Activated CD4-positive, alpha-beta T cell treated with anti-CD3 and anti-CD28 coated beads, Interleukin-2, Interleukin-4, amounts not matched to agents 100 ng/mL and 50 ng/mL, durations not matched to agents 16 hours and 8 hours (primary cell): Measurements from ENCODE around the gene C1orf122.
A peak's percentile ranks its signal among the peaks of the same experiment; 100 is the strongest.
"Not testable (repeated sequence)": the region's sequence is repeated elsewhere in the genome, so short reads cannot be mapped to it uniquely, and the experiment has no call there.

Experiments
- DNase-seq: peaks from one replicate; pipeline ENCODE4 v3.0.0-alpha.2; 2020; ENCODE audit warnings: low spot score

C1orf122 gene

DNA sequence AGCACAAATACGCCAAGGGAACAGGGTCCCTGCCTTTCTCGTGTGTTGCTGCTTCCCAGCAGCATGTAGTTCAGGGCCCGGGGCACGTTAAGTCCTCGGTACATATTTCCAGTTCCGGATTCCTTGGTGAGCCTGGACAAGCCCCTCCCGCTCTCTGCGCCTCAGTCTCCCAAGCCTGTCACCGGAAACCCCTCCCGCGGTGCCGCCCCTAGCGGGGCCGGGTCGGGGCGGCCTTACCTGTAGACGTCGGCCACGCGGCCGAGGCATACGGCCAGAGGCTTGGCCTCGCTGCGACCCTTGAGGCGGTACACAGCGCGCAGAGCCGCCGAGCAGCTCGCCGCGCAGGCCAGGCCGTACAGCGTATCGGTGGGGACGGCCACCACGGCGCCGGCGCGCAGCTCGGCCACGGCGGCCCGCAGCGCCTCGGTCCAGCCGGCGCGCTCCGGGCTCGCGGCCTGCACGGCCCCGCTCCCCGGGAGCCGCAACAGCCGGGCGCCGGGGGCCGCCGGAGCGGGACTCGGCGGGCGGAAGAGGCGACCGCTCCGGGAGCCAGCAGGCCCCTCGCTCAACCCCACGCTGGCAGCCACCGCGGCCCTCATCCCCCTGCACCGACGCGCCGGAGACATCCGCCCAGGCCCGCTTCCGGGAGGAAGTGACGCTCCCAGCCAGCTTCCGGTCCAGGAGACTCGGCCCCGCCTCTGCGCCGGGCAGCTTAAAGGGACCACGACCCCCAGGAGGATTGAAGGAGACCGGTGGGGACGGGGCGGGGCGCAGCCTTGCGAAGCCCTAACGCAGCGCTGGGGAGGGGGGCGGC is at the start of gene C1orf122, which contains the start of gene YRDC:
Gene C1orf122 (plus strand): TSS at position 236 of the 814 bp plus-strand sequence. CDS start 615 bp downstream, outside the sequence.
Gene YRDC (minus strand): TSS at position 654 of the 814 bp plus-strand sequence. CDS start 28 bp downstream, at position 626.
- peak; percentile 95 for DNase-seq

DNA sequence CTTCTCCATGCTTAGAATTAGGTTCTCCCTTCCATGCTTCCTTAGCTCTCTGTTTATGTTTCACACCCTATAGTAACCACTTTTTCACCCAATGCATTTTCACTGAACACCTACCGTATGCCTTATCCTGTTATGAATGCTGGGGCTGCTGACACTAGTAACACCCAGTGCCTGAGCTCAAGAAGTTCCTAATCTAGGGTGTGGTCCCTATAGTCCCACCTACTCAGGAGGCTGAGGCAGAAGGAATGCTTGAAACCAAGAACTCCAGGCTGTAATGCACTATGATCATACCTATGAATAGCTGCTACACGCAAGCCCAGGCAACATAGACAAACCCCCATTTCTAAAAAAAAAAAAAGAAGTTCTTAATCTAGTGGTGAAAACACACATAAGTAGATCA is 48.1 kb upstream of the C1orf122 start:
- no peak for DNase-seq

- no peak for DNase-seq
These were observed 46.0 kb upstream of the C1orf122 start for GRCh38 chr1:37761416-37762095.

GRCh38 chr1:37762516-37762915 is 45.1 kb upstream of the C1orf122 start:
- DNase-seq: no peak

DNA sequence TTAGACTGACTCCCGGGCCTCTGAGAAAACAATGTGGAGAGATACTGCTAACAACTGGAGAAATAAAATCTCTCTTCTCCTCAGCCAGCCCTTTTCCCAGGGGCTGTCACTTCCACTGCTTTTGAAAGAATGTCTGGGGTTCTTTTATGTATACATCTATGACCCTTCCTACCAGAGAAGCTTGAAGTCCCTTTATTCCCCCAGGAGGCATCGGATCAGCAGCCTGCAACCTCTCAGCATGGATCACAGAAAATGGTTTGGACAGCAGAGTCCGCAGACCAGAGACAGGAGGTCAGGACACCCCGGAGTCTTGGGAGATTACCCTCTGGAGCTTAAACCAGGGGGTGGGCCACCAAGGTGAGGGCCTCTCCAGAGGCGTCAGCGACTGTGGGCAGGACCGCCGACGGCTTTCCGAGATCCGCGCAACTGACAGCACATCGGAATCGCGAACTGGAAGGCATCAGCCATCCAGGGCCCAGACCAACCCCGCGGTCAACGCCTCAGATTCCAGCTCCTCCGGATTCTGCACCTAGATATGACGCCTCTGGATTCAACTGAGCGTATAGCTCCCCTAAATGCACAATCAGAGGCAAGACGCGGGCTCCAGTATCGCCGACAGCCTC is 43.7 kb upstream of the C1orf122 start:
- no peak for DNase-seq

DNA sequence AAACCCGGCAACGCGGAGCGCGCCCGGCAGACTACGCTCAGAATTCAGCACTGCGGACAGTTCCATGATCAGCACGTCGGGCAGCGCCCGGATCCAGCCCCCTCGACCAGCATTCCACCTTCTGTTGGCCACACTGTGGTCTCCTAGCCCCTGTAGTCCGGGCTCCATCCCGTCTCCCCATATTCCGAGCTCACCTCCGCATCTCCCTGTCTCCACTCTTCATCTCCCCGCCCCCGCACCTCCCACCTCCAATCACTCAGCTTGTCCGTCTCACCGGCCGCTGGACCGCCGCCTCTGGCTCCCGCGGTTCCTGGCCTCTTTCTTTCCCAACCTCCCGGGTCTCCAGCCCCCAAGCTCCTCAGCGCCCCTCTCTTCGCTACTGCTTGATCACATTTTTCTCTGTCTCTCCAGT is 43.2 kb upstream of the C1orf122 start:
- DNase-seq: peak; percentile 46

DNA sequence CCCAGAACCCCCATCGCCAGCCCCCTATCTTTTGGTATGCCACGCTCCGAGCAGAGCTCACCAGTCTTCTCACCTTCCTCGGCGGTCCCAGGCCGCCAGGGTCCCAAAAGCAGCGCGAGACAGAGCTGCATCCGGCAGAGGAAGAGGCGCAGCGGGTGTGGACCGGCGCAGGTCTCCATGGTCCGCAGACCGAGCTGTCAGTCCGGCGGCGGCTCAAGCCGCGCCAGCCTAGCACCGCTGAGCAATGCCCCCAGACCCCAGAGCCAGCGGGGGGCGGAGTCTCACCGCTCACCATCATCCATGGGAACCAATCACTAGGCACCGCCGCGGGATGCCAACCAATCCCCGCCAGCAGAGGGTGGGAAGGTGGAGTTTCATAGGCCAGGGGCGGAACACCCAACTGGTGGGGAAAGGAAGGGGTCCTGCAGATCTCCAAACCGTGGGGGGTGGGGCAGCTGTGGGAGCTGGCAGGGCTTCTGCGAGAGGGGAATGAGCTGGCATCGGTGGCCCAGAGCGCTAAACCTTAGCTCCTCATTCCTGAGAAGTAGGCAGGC is 42.6 kb upstream of the C1orf122 start, which contains the start of gene EPHA10:
Gene EPHA10 (minus strand): TSS at position 233 of the 554 bp plus-strand sequence. CDS start 54 bp downstream, at position 179.
- DNase-seq: no peak

GRCh38 chr1:37765916-37766664 is 41.5 kb upstream of the C1orf122 start:
- no peak for DNase-seq

DNA sequence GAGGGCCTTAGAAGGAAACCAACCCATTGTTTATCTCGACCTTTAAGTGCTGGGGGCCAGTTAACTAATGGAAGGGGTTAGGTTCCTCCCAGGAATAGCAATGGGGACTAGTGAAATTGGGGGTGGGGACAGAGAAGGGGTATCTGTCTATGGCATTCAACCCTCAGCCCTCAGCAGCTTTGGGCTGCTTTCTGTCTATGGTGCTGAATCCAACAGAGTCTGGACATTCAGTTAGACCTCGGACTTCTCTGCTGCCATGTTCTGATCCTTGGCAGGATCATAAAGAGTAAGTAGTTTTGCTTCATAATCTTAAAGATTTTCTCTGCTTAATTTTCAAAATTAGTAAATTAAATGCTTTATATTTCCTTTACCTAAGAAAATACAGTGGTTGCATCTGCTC is 40.1 kb upstream of the C1orf122 start:
- no peak for DNase-seq

DNA sequence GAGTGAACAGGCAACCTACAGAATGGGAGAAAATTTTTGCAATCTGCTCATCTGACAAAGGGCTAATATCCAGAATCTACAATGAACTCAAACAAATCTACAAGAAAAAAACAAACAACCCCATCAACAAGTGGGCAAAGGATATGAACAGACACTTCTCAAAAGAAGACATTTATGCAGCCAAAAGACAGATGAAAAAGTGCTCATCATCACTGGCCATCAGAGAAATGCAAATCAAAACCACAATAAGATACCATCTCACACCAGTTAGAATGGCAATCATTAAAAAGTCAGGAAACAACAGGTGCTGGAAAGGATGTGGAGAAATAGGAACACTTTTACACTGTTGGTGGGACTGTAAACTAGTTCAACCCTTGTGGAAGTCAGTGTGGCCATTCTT is 36.1 kb upstream of the C1orf122 start:
- DNase-seq: not testable (repeated sequence)

DNA sequence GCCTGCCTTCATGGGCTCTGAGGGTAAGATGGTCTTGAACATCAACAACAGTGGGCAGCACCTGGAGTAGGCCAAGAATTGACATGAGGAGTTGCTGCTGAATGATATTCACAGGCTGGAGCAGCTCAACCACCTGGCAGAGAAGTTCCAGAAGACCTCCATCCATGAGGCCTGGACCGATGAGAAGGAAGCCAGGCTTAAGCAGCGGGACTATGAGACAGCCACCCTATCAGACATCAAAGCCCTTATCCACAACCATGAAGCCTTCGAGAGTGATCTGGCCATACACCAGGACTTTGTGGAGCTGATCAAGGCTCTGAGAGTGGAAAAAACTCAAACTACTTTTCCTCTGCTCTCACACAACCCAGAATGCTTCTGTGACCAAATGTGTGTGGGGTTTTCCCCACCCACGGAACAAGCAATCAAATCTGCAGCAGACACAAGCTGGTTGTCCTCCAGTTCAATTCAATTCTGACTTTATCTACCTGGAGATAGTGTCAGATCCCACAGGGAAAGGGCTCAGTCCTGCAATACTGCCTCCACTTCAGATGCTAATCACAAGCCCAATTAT is 30.6 kb upstream of the C1orf122 start:
- no peak for DNase-seq

- no peak for DNase-seq
These were observed 28.9 kb upstream of the C1orf122 start for GRCh38 chr1:37778654-37779053.

DNA sequence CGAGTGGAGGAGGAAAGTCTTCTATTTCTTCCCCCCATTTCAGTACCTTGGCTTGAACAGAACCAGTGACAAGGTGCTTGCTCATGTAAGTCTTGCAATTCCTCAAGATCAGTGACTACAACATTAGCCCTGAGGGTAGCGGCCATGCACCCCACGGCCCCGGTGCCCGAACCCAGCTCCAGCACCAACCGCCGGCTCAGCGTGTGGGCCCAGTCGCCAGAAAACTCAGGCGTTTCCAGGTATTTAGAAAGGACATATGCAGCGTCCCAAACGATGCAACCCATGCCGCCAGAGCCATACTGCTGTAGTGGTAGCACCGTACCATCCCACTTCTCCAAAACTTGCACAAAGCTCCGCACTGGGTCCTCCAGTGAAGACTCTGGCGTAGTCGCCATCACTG is 25.1 kb upstream of the C1orf122 start:
- DNase-seq: no peak

GRCh38 chr1:37792943-37793686 is 14.5 kb upstream of the C1orf122 start:
- DNase-seq: no peak

GRCh38 chr1:37793773-37794371 is 13.7 kb upstream of the C1orf122 start, which contains the start of gene MANEAL:
Gene MANEAL (plus strand): TSS chr1:37793847. CDS start chr1:37794183, 336 bp downstream.
- DNase-seq: peak; percentile 33

DNA sequence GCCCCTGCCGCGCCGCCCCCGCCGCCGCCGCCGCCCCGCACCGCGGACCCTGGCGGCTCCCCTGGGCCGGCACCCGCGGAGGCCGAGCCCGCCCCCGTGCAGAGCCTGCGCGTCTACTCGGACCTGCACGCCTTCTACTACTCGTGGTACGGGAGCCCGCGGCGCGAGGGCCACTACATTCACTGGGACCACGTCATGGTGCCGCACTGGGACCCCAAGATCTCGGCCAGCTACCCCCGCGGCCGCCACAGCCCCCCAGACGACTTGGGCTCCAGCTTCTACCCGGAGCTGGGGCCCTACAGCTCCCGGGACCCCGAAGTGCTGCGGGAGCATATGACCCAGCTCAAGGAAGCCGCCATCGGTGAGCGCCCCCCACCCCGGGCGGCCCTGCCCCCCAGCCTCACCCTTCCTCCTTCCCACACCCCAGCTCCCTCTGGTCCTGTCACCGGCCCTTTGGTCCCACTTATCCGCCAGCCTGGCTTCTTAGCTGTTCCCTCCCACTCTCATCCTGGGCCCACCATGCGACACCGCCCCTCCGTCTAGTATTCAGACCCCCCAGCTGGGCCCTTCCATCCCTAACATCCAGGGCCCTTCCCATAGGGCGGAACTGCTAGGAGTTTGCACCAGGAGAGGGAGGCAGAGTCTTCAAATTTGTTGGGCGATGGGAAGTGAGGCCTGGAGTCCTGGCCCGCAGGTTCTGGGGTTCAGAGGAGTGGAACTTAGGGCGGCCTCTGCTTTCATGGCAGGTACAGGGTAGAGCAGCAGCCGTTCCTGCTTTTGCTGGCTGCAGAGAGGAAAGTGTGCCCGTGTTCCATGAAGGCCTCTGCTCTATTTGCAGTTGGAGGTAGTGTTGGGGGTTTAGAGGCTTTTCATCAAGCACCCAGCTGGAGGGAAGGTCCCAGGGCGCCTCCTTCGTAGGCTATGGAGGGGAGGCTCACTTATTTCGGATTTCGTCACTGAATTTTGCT is 12.9 kb upstream of the C1orf122 start:
- DNase-seq: no peak

DNA sequence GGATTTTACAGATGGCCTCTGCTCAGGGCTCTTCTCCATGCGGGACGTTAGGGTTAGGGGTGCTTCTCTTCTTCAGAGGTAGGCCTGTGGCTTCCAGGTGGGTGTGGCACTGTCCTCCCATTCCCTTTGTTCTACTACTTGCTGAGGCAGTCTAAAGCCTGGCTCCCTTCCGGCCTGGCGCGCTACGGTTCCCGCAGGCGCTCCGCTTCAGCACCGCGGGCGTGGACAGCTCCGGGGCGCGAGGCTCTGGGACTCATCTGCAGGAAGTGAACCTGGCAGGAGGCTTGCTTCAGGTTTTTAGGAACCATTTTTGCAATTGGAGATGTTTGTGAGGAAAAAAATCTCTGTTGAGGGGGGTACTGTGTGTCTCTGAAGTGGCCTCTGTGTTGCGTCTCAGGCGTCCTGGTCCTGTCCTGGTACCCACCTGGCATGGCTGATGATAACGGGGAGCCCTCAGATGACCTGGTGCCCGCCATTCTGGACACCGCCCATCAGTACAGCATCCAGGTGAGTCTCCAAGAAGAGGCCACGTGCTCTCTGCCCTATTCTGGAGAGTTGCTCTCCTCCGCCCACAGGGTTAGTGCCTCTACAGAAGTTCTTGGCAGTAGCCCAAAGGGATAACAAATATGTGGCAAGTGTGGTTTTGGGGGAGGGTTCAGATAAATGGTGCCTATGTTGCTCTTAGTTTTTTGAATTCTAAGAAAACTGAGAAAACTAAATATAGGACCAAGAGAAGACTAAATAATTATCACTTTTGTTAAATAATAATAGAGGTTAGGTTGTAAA is 12.1 kb upstream of the C1orf122 start:
- peak; percentile 40 for DNase-seq
